IMR-90 (cell line): ENCODE results near the gene C2orf49. TPM values are rescaled to one million over a fixed set of nuclear protein-coding genes. Genes with fewer than 3 reads are reported as not detected.

Source experiments
- ATAC-seq: fragments of 200-7000 bp; cut with Tn5 transposase; 2 replicates; pipeline ENCODE4 v1.9.1; 2020; ENCODE audit warnings: low read depth, mild to moderate bottlenecking, moderate library complexity
- BruUV-seq: library from RNA; stranded (reverse); fragments of 400-500 nt; replicated peaks from 2 replicates; lab custom pipeline; 2021; lab: Mats Ljungman, UMichigan
- CTCF ChIA-PET: fragments of 300-600 bp; formaldehyde crosslinking; extraction: SDS; loops from one replicate; lab custom pipeline; 2021; ENCODE audit warnings: antibody characterized with exemption; lab: Yijun Ruan, JAX
- POLR2A ChIA-PET: fragments of 300-600 bp; sonication (Branson Sonifier 250); formaldehyde crosslinking; loops from one replicate; lab custom pipeline; 2022; ENCODE audit warnings: antibody characterized with exemption; ENCODE audit not compliant: unreplicated experiment; lab: Charles Lee
- DNase-seq: peaks from one replicate; pipeline ENCODE4 v3.0.0; 2013
- H2AFZ ChIP-seq: replicated peaks from 2 replicates; pipeline ENCODE3; 2013; ENCODE audit warnings: low read length, mild to moderate bottlenecking; ENCODE audit not compliant: poor library complexity
- H2AK5ac ChIP-seq: 2 replicates; pipeline ENCODE4 v1.6.1; 2013; ENCODE audit warnings: low read depth, low read length, inconsistent platforms
- H2AK9ac ChIP-seq: replicated peaks from 2 replicates; pipeline ENCODE3; 2013; ENCODE audit warnings: mild to moderate bottlenecking, low read depth, low read length, moderate library complexity; ENCODE audit not compliant: poor library complexity
- H2BK120ac ChIP-seq: 2 replicates; pipeline ENCODE4 v1.6.1; 2013; ENCODE audit warnings: low read depth, low read length, inconsistent platforms
- H2BK15ac ChIP-seq: 3 replicates; pipeline ENCODE4 v1.6.1; 2013; ENCODE audit warnings: low read depth, low read length, inconsistent platforms
- H2BK20ac ChIP-seq: 2 replicates; pipeline ENCODE4 v1.6.1; 2013; ENCODE audit warnings: low read depth, mild to moderate bottlenecking, inconsistent platforms, low read length, moderate library complexity
- H2BK5ac ChIP-seq: 2 replicates; pipeline ENCODE4 v1.6.1; 2013; ENCODE audit warnings: mild to moderate bottlenecking, low read depth, low read length, inconsistent platforms; ENCODE audit not compliant: poor library complexity, severe bottlenecking
- H3K14ac ChIP-seq: replicated peaks from 2 replicates; pipeline ENCODE4 v1.6.1; 2013; ENCODE audit warnings: low read depth, low read length, inconsistent platforms
- H3K18ac ChIP-seq: 2 replicates; pipeline ENCODE4 v1.6.1; 2013; ENCODE audit warnings: low read depth, low read length, control low read depth
- H3K23ac ChIP-seq: 2 replicates; pipeline ENCODE4 v1.6.1; 2013; ENCODE audit warnings: low read depth, low read length, inconsistent platforms
- H3K27ac ChIP-seq: 2 replicates; pipeline ENCODE4 v1.5.1; 2013; ENCODE audit warnings: mild to moderate bottlenecking, control low read depth, low read length; ENCODE audit not compliant: insufficient read depth
- H3K27me3 ChIP-seq: 2 replicates; pipeline ENCODE4 v1.6.1; 2013; ENCODE audit warnings: low read length; ENCODE audit not compliant: control insufficient read depth, insufficient read depth
- H3K36me3 ChIP-seq: 2 replicates; pipeline ENCODE4 v1.6.1; 2013; ENCODE audit warnings: low read length, mixed read lengths; ENCODE audit not compliant: control insufficient read depth, insufficient read depth
- H3K4ac ChIP-seq: 2 replicates; pipeline ENCODE4 v1.6.1; 2013; ENCODE audit warnings: low read depth, low read length, inconsistent platforms
- H3K4me1 ChIP-seq: 2 replicates; pipeline ENCODE4 v1.6.1; 2013; ENCODE audit warnings: low read length, mixed read lengths; ENCODE audit not compliant: control insufficient read depth, insufficient read depth
- H3K4me2 ChIP-seq: 2 replicates; pipeline ENCODE4 v1.6.1; 2013; ENCODE audit warnings: low read depth, mild to moderate bottlenecking, control low read depth, low read length, moderate library complexity
- H3K4me3 ChIP-seq: 2 replicates; pipeline ENCODE4 v1.5.1; 2013; ENCODE audit warnings: low read depth, mild to moderate bottlenecking, control low read depth, low read length, moderate library complexity; ENCODE audit not compliant: insufficient read depth
- H3K56ac ChIP-seq: 2 replicates; pipeline ENCODE4 v1.6.1; 2013; ENCODE audit warnings: low read length, inconsistent platforms; ENCODE audit not compliant: insufficient read depth; ENCODE audit errors: extremely low read depth
- H3K79me1 ChIP-seq, 2 experiments: 2 replicates each; pipeline ENCODE4 v1.6.1; 2013; ENCODE audit warnings: low read length in 2 of 2, inconsistent platforms in 1 of 2, low read depth in 1 of 2
- H3K9ac ChIP-seq: 2 replicates; pipeline ENCODE4 v1.6.1; 2013; ENCODE audit warnings: low read depth, low read length, control low read depth
- H3K9me1 ChIP-seq: 2 replicates; pipeline ENCODE4 v1.6.1; 2013; ENCODE audit warnings: low read length, inconsistent platforms; ENCODE audit not compliant: insufficient read depth
- H3K9me3 ChIP-seq: 2 replicates; pipeline ENCODE4 v1.6.1; 2013; ENCODE audit warnings: low read length; ENCODE audit not compliant: control insufficient read depth, insufficient read depth
- H4K20me1 ChIP-seq: 2 replicates; pipeline ENCODE4 v1.6.1; 2013; ENCODE audit warnings: low read length, inconsistent platforms; ENCODE audit not compliant: insufficient read depth
- H4K5ac ChIP-seq: 2 replicates; pipeline ENCODE4 v1.6.1; 2013; ENCODE audit warnings: mild to moderate bottlenecking, low read depth, low read length, control low read depth
- H4K8ac ChIP-seq, 2 experiments: 2 replicates each; pipeline ENCODE4 v1.6.1; 2013; ENCODE audit warnings: low read depth in 2 of 2, low read length in 2 of 2, control low read depth in 1 of 2, inconsistent platforms in 1 of 2
- H4K91ac ChIP-seq: 2 replicates; pipeline ENCODE4 v1.6.1; 2013; ENCODE audit warnings: low read depth, low read length, inconsistent platforms; ENCODE audit not compliant: insufficient read depth
- CEBPB ChIP-seq: IDR thresholded peaks from 2 replicates; pipeline ENCODE4 v1.6.1; 2012; ENCODE audit warnings: low read depth, low read length, improper control_type of control experiment
- NFE2L2 ChIP-seq: fragments of 150-350 bp; IDR thresholded peaks from 2 replicates; pipeline ENCODE4 v1.6.1; 2016; ENCODE audit warnings: low read depth, mild to moderate bottlenecking, low read length
- POLR2A ChIP-seq: IDR thresholded peaks from 2 replicates; pipeline ENCODE4 v1.6.1; 2012; ENCODE audit warnings: mild to moderate bottlenecking, low read depth, low read length
- WGBS, 2 experiments: methylation state at CpG; one replicate each; pipeline versions ENCODE4 v1.1.5 to v1.1.7; 2013; ENCODE audit warnings: missing lambda C conversion rate in 2 of 2; ENCODE audit not compliant: insufficient read length in 1 of 2; ENCODE audit errors: extremely low coverage in 2 of 2; 5-methylcytosine and 5-hydroxymethylcytosine counted together
- dilution Hi-C: fragments of 300-500 bp; cut with HindIII; formaldehyde crosslinking; loops from one replicate; pipeline ENCODE4 v1.14.3; 2018; ENCODE audit warnings: low sequenced_read_pairs; ENCODE audit not compliant: unreplicated experiment
- in situ Hi-C: fragments of 300-500 bp; cut with MboI; formaldehyde crosslinking; loops from 3 replicates; pipeline ENCODE4 v1.14.3; 2019; ENCODE audit warnings: low sequenced_read_pairs, inconsistent platforms, mixed read lengths
- intact Hi-C: fragments of 100-400 bp; cut with micrococcal nuclease; formaldehyde crosslinking; loops from 2 replicates; pipeline ENCODE4 v1.10.0; 2022
- polyA plus RNA-seq, 3 experiments: library from polyadenylated mRNA; depleted of rRNA; stranded (reverse); fragments of >200 nt; gene quantifications; 2 replicates each; pipeline ENCODE4 v1.2.3, GENCODE V29; 2012; ENCODE audit warnings: low replicate concordance in 1 of 3
- total RNA-seq: library from RNA; depleted of rRNA; stranded (reverse); fragments of >200 nt; gene quantifications from 2 replicates; pipeline ENCODE4 v1.2.3, GENCODE V29; 2012

The C2orf49 gene
- total and polyA plus RNA-seq, 2 of the 4 experiments (the other 2 are of a cell fraction), result 3.8 to 8.5 TPM

DNA sequence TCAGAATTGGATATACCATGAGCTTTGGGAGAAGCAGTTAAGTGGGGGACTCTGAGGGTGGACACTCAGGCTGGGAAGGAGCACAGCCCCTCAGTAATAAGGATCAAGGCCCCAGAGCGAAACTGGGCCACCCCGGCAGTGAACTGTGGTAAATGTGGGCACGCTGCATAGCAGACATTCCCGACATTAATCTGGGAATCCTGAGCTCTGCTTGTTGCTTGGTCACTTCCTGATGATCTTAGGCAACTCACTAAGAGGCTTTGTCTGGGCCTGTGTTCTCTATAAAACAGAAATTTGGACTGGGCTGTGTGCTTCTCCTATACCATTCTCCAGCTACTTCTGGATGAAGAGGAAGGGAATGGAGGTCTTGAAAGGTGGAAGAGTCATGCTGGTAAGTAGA, 12.6 kb upstream of the C2orf49 start:
- peak; percentile 62 for DNase-seq
- intact Hi-C loops, result no loop called here

More for the DNA sequence above, 12.6 kb upstream of the C2orf49 start:
- H3K4me2 ChIP-seq, result peak overlapping the region; percentile 44; the same call in 1 of the 2 replicates
- H3K4ac ChIP-seq, result peak overlapping the region; percentile 63
- H3K4me3 ChIP-seq, result no peak overlapping the region
- peaks cover 20% of the 10 kb centered on the region; the same call in 1 of the 2 replicates for H4K20me1 ChIP-seq
- H3K79me1 ChIP-seq, result peaks cover 46 to 76% of the 10 kb centered on the region in 2 experiments
- H2BK5ac ChIP-seq, result peak overlapping the region; percentile 63
- peak overlapping the region; percentile 65; the same call in 1 of the 2 replicates for H2AK5ac ChIP-seq
- H3K56ac ChIP-seq, result no peak overlapping the region
- peak; percentile 25 for ATAC-seq
- peak overlapping the region; percentile 73; the same call in 1 of the 2 replicates for H3K23ac ChIP-seq
- H3K27ac ChIP-seq, result peak overlapping the region; percentile 23; the same call in 1 of the 2 replicates
- peak overlapping the region; percentile 69 for H2BK20ac ChIP-seq
- H3K18ac ChIP-seq, result peak overlapping the region; percentile 79
- peak overlapping the region; percentile 39; the same call in 1 of the 3 replicates for H2BK15ac ChIP-seq
- H4K91ac ChIP-seq, result peak overlapping the region; percentile 71
- BruUV-seq, result no TSS peak
- no peaks in the 10 kb centered on the region for H3K27me3 ChIP-seq
- no peak overlapping the region; the same call in 1 of the 2 replicates for H3K9ac ChIP-seq
- ChIA-PET POLR2A (no interaction called here), CTCF (interaction anchor here (0.7 kb wide), 1 partner anchor 185 kb away, joined by 3 read pairs; no protein-coding TSS in a partner anchor)
- peaks cover 22% of the 10 kb centered on the region for H3K4me1 ChIP-seq
- TF ChIP-seq POLR2A (no peak), CEBPB (peak; percentile 48; the same call in 1 of the 2 replicates), NFE2L2 (peak; percentile 30; the same call in 1 of the 2 replicates)
- H3K9me3 ChIP-seq, result no peaks in the 10 kb centered on the region
- no peak overlapping the region for H2AK9ac ChIP-seq
- peak overlapping the region; percentile 77 for H2BK120ac ChIP-seq
- 100% methylated on average over 1 of the region's 4 CpGs; no CpG with 5 or more reads in 1 of the 2 experiments for WGBS, 2 experiments
- H4K5ac ChIP-seq, result peak overlapping the region; percentile 65; the same call in 1 of the 2 replicates
- H2AFZ ChIP-seq, result no peak overlapping the region
- in situ Hi-C loops (loop anchor here (25.0 kb wide), 1 partner anchor 463 kb away; no protein-coding TSS in a partner anchor), dilution Hi-C loops (no loop called here)
- H3K36me3 ChIP-seq, result no peaks in the 10 kb centered on the region
- peak overlapping the region; percentile 82; the same call in 1 of the 2 replicates for H3K14ac ChIP-seq
- H3K9me1 ChIP-seq, result peaks cover 27% of the 10 kb centered on the region
- peak overlapping the region; percentile 29 to 66; a peak in 2 of 4 replicates for H4K8ac ChIP-seq
